C4-2B (cell line): Measurements from ENCODE around the gene INTS14.
A peak's percentile ranks its signal among the peaks of the same experiment; 100 is the strongest.

Source experiments
- H3K27ac ChIP-seq: fragments of 450-650 bp; 2 replicates; pipeline ENCODE4 v1.5.1; 2017
- CTCF ChIP-seq: fragments of 450-650 bp; conservative IDR thresholded peaks from 2 replicates; pipeline ENCODE4 v1.5.1; 2017; ENCODE audit warnings: mild to moderate bottlenecking
- ZFX ChIP-seq: fragments of 450-650 bp; IDR thresholded peaks from 2 replicates; pipeline ENCODE4 v1.6.1; 2017

The INTS14 gene

GRCh38 chr15:65641768-65642475, 31.0 kb upstream of the INTS14 start:
- no peak for TF ChIP-seq CTCF
- no peak for TF ChIP-seq ZFX
- no peak overlapping the region for H3K27ac ChIP-seq

- no peak overlapping the region for H3K27ac ChIP-seq
- no peak for TF ChIP-seq ZFX
- TF ChIP-seq CTCF: no peak
Observed at GRCh38 chr15:65639509-65639908, 28.6 kb upstream of the INTS14 start.

GRCh38 chr15:65638681-65639089, 27.8 kb upstream of the INTS14 start:
- peak; percentile 90 for TF ChIP-seq CTCF
- TF ChIP-seq ZFX: no peak
- H3K27ac ChIP-seq: no peak overlapping the region

GRCh38 chr15:65638109-65638508, 27.2 kb upstream of the INTS14 start:
- TF ChIP-seq ZFX (no peak), CTCF (no peak)
- H3K27ac ChIP-seq: no peak overlapping the region

- TF ChIP-seq CTCF: no peak
- TF ChIP-seq ZFX: no peak
- H3K27ac ChIP-seq: no peak overlapping the region
Observed at GRCh38 chr15:65634356-65634755, 23.4 kb upstream of the INTS14 start.

GRCh38 chr15:65633752-65634151, 22.8 kb upstream of the INTS14 start:
- no peak overlapping the region for H3K27ac ChIP-seq
- no peak for TF ChIP-seq CTCF
- no peak for TF ChIP-seq ZFX

- TF ChIP-seq ZFX: no peak
- TF ChIP-seq CTCF: no peak
- no peak overlapping the region for H3K27ac ChIP-seq
Observed at GRCh38 chr15:65632780-65633375, 21.9 kb upstream of the INTS14 start.
